Gastroesophageal sphincter (tissue), 4 donors: ENCODE measurements around the gene RGS9. TPM values are rescaled to one million over a fixed set of nuclear protein-coding genes. Genes with fewer than 3 reads are reported as not detected.

ENCODE experiments used
- ATAC-seq: fragments of 150-250 bp; one replicate; pipeline ENCODE4 v1.9.1; 2016; ENCODE audit warnings: mild to moderate bottlenecking, moderate library complexity
- H3K27ac ChIP-seq, 4 donors: fragments of 200-600 bp; sonication (generic) in 3 of 4; 1 replicate in 3 of 4; 2 replicates in 1 of 4; pipeline ENCODE4 v1.5.1; 2016 to 2019
- H3K27me3 ChIP-seq: fragments of 200-600 bp; sonication (generic); one replicate; pipeline ENCODE4 v1.5.1; 2019
- H3K36me3 ChIP-seq, 2 donors: fragments of 200-600 bp; sonication (generic); one replicate each; pipeline ENCODE4 v1.5.1; 2019; ENCODE audit warnings: control low read depth in 1 of 2
- H3K4me1 ChIP-seq, 3 donors: fragments of 200-600 bp; sonication (generic); 1 replicate in 2 of 3; 2 replicates in 1 of 3; pipeline ENCODE4 v1.5.1; 2016 to 2019; ENCODE audit warnings: control low read depth in 2 of 3
- H3K4me3 ChIP-seq, 2 donors: fragments of 200-600 bp; sonication (generic); one replicate each; pipeline ENCODE4 v1.5.1; 2019; ENCODE audit warnings: mild to moderate bottlenecking in 1 of 2, moderate library complexity in 1 of 2
- H3K9me3 ChIP-seq, 3 donors: fragments of 200-600 bp; sonication (generic); one replicate each; pipeline ENCODE4 v1.5.1; 2017 to 2019; ENCODE audit warnings: control low read depth in 2 of 3
- EP300 ChIP-seq: sonication (generic); formaldehyde crosslinking; IDR thresholded peaks from one replicate; pipeline ENCODE4 v1.6.1; 2017; ENCODE audit warnings: antibody characterized with exemption, mild to moderate bottlenecking
- POLR2A ChIP-seq, 2 donors: fragments of 450-650 bp; IDR thresholded peaks; one replicate each; pipeline ENCODE4 v1.6.1; 2017; ENCODE audit warnings: antibody characterized with exemption in 2 of 2, mild to moderate bottlenecking in 2 of 2, moderate library complexity in 1 of 2
- POLR2AphosphoS5 ChIP-seq: sonication (generic); formaldehyde crosslinking; IDR thresholded peaks from one replicate; pipeline ENCODE4 v1.6.1; 2017; ENCODE audit warnings: antibody characterized with exemption
- WGBS, 2 donors: methylation state at CpG; one replicate each; pipeline ENCODE4 v1.1.5; 2018; ENCODE audit warnings: low coverage in 1 of 2; 5-methylcytosine and 5-hydroxymethylcytosine counted together
- total RNA-seq, 4 donors: library from RNA; depleted of rRNA; stranded (reverse); fragments of >200 nt; gene quantifications; one replicate each; pipeline ENCODE4 v1.1.0, GENCODE V29; 2016
- TF ChIP-seq, protein P1 (sequence below), 4 experiments: fragments of 200-600 bp in 2 of 4; fragments of 450-650 bp in 2 of 4; sonication (generic) in 1 of 4; IDR thresholded peaks; one replicate each; pipeline ENCODE4 v1.5.1; 2017 to 2019; ENCODE audit warnings: antibody characterized with exemption in 4 of 4, mild to moderate bottlenecking in 2 of 4, moderate library complexity in 2 of 4

RGS9 gene
- total RNA-seq, 4 donors from 2014 or later, result 17.4 to 43.9 (median 40.8) TPM

- no peaks in the 10 kb centered on the region for H3K9me3 ChIP-seq
- H3K4me1 ChIP-seq, result no peaks in the 10 kb centered on the region
- H3K36me3 ChIP-seq, result no peaks in the 10 kb centered on the region
- 71 to 76% methylated on average over 3 to 6 of the region's 6 CpGs for WGBS, 2 donors
- no peaks in the 10 kb centered on the region for H3K27me3 ChIP-seq
- TF ChIP-seq, protein P1, sequence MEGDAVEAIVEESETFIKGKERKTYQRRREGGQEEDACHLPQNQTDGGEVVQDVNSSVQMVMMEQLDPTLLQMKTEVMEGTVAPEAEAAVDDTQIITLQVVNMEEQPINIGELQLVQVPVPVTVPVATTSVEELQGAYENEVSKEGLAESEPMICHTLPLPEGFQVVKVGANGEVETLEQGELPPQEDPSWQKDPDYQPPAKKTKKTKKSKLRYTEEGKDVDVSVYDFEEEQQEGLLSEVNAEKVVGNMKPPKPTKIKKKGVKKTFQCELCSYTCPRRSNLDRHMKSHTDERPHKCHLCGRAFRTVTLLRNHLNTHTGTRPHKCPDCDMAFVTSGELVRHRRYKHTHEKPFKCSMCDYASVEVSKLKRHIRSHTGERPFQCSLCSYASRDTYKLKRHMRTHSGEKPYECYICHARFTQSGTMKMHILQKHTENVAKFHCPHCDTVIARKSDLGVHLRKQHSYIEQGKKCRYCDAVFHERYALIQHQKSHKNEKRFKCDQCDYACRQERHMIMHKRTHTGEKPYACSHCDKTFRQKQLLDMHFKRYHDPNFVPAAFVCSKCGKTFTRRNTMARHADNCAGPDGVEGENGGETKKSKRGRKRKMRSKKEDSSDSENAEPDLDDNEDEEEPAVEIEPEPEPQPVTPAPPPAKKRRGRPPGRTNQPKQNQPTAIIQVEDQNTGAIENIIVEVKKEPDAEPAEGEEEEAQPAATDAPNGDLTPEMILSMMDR (IDR thresholded peaks at IDR 0.05), result no peak
- TF ChIP-seq EP300, result no peak
- TF ChIP-seq POLR2AphosphoS5, result no peak
- no peak for TF ChIP-seq POLR2A (IDR thresholded peaks at IDR 0.05)
- no peak for ATAC-seq
- H3K27ac ChIP-seq, result no peak overlapping the region
- no peak overlapping the region for H3K4me3 ChIP-seq
These were observed 5.9 kb upstream of the RGS9 start for GRCh38 chr17:65131240-65131639.

DNA sequence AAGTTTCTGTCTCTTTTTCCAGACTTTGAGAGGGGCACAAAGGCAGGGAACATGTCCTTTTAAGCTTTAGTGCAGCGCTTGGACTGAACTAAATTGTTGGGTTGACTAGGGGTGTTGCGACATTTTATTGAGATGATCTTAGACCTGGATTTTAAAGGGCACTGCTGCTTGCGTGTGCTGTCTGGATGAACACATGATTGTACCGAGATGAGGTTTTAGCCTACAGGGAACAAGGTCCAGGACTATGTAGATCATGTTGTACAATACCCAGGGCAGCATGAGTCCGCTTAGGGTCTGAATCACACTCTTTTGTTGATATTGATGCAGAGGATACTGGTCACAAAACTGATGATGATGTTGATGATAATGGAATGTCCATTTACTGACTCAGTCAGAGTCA is 5.2 kb upstream of the RGS9 start:
- no peak for ATAC-seq
- peaks cover 0 to 4% (median 0%) of the 10 kb centered on the region in 3 donors for H3K4me1 ChIP-seq
- 91 to 100% methylated on average over 4 of the region's 5 CpGs for WGBS, 2 donors

DNA sequence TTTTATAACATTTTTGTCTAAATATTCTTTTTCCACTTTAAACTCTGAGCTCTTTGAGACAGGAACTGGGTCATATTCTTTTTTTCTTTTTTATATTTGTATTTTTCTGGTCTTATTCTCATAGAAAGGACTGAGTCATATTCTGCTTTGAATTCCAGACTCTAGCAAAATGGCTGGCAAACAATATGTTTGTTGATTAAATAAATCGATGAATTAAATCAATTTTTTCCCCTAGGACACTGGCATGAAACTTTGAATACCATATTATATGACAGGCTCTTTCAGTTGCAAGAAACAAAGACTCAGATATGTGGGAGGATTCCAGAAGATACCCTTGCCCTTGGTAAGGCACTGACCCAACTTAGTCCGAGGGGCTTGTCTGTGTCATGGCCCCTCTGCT is 3.1 kb upstream of the RGS9 start:
- Histone ChIP-seq H3K27ac (no peak overlapping the region), H3K9me3 (no peaks in the 10 kb centered on the region), H3K4me3 (no peak overlapping the region), H3K36me3 (no peaks in the 10 kb centered on the region), H3K27me3 (no peaks in the 10 kb centered on the region), H3K4me1 (peaks cover 0 to 23% (median 2%) of the 10 kb centered on the region in 3 donors)
- 81 to 90% methylated on average over 2 of the region's 2 CpGs for WGBS, 2 donors
- no peak for TF ChIP-seq EP300
- no peak for TF ChIP-seq POLR2A (IDR thresholded peaks at IDR 0.05)
- TF ChIP-seq, protein P1 (IDR thresholded peaks at IDR 0.05), result no peak
- no peak for TF ChIP-seq POLR2AphosphoS5
- no peak for ATAC-seq

More for the DNA sequence above, 5.2 kb upstream of the RGS9 start:
- Histone ChIP-seq H3K27me3 (no peaks in the 10 kb centered on the region), H3K4me3 (no peak overlapping the region), H3K27ac (no peak overlapping the region), H3K36me3 (no peaks in the 10 kb centered on the region), H3K9me3 (no peaks in the 10 kb centered on the region)
- TF ChIP-seq EP300 (no peak), POLR2AphosphoS5 (no peak), POLR2A (IDR thresholded peaks at IDR 0.05) (no peak)
- TF ChIP-seq, protein P1 (IDR thresholded peaks at IDR 0.05), result no peak

- Histone ChIP-seq H3K9me3 (no peaks in the 10 kb centered on the region), H3K27ac (no peak overlapping the region), H3K36me3 (no peaks in the 10 kb centered on the region), H3K4me1 (peaks cover 0 to 28% (median 2%) of the 10 kb centered on the region in 3 donors), H3K27me3 (peaks cover 4% of the 10 kb centered on the region), H3K4me3 (no peak overlapping the region)
- WGBS, 2 donors, result 66 to 91% methylated on average over 4 to 7 of the region's 7 CpGs
- no peak for ATAC-seq
- TF ChIP-seq POLR2A (IDR thresholded peaks at IDR 0.05) (no peak), POLR2AphosphoS5 (no peak), EP300 (no peak)
- TF ChIP-seq, protein P1 (IDR thresholded peaks at IDR 0.05), result no peak
These were observed 2.1 kb downstream of the RGS9 start for GRCh38 chr17:65139101-65139764.

DNA sequence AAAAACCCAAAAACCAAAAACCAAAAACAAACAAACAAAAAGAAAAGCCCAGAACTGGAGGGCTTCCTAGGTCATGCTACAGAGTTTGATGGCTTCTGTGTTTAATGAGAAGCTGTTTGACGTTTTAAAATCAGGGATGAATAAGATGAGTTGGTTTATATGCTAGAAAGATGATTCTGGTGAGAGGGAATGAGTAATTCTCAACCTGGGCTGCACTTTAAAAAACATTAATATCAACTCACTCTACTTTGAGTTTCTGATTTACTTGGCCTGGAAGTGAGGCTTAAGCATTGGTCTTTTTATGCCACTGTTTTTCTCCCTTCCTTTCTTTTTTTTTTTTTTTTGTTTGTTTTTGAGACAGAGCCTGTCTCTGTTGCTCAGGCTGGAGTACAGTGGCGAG is 5.1 kb downstream of the RGS9 start:
- H3K9me3 ChIP-seq, result no peaks in the 10 kb centered on the region
- WGBS, 2 donors, result 0 to 86% methylated on average over 1 of the region's 2 CpGs
- H3K4me3 ChIP-seq, result no peak overlapping the region
- H3K27ac ChIP-seq, result no peak overlapping the region
- TF ChIP-seq POLR2A (IDR thresholded peaks at IDR 0.05) (no peak), POLR2AphosphoS5 (no peak), EP300 (no peak)
- TF ChIP-seq, protein P1 (IDR thresholded peaks at IDR 0.05), result no peak
- ATAC-seq, result no peak
- H3K27me3 ChIP-seq, result peaks cover 4% of the 10 kb centered on the region
- H3K4me1 ChIP-seq, result peaks cover 0 to 24% (median 2%) of the 10 kb centered on the region in 3 donors
- H3K36me3 ChIP-seq, result no peaks in the 10 kb centered on the region
